GM23338 (cell line): Measurements from ENCODE around the gene GLTP. TPM values are rescaled to one million over a fixed set of nuclear protein-coding genes. Genes with fewer than 3 reads are reported as not detected.

ENCODE experiments used
- ATAC-seq: fragments of 200-7000 bp; cut with Tn5 transposase; 3 replicates; pipeline ENCODE4 v1.9.1; 2020
- DNase-seq: peaks from one replicate; pipeline ENCODE4 v3.0.0-alpha.2; 2015; ENCODE audit warnings: low spot score
- H2AFZ ChIP-seq: fragments of 200-600 bp; sonication (generic); 2 replicates; pipeline ENCODE4 v1.8.0; 2016; ENCODE audit warnings: antibody characterized with exemption, mild to moderate bottlenecking, moderate library complexity
- H3F3A ChIP-seq: fragments of 200-600 bp; sonication (generic); replicated peaks from 2 replicates; pipeline ENCODE4 v1.8.0; 2017; ENCODE audit warnings: antibody characterized with exemption, mixed run types, low read depth
- H3K27ac ChIP-seq: fragments of 200-600 bp; sonication (generic); 2 replicates; pipeline ENCODE4 v1.6.1; 2016; ENCODE audit warnings: low read depth
- H3K27me3 ChIP-seq: fragments of 200-600 bp; sonication (generic); 2 replicates; pipeline ENCODE4 v1.8.0; 2016; ENCODE audit warnings: mild to moderate bottlenecking, mixed run types, moderate library complexity; ENCODE audit not compliant: insufficient read depth
- H3K36me3 ChIP-seq: fragments of 200-600 bp; sonication (generic); 2 replicates; pipeline ENCODE4 v1.8.0; 2016; ENCODE audit warnings: mild to moderate bottlenecking; ENCODE audit not compliant: insufficient read depth
- H3K4me1 ChIP-seq: fragments of 200-600 bp; sonication (generic); 2 replicates; pipeline ENCODE4 v1.8.0; 2016; ENCODE audit warnings: mild to moderate bottlenecking, moderate library complexity; ENCODE audit not compliant: insufficient read depth
- H3K4me2 ChIP-seq: fragments of 200-600 bp; sonication (generic); 2 replicates; pipeline ENCODE4 v1.7.1; 2017; ENCODE audit warnings: mixed run types
- H3K4me3 ChIP-seq: fragments of 200-600 bp; sonication (generic); 2 replicates; pipeline ENCODE4 v1.6.1; 2016; ENCODE audit warnings: mixed run types
- H3K79me2 ChIP-seq: fragments of 200-600 bp; sonication (generic); replicated peaks from 2 replicates; pipeline ENCODE4 v1.8.0; 2017; ENCODE audit warnings: mild to moderate bottlenecking; ENCODE audit not compliant: insufficient read depth
- H3K9me2 ChIP-seq: fragments of 200-600 bp; sonication (generic); 2 replicates; pipeline ENCODE4 v1.8.0; 2017; ENCODE audit not compliant: insufficient read depth
- H4K20me1 ChIP-seq: fragments of 200-600 bp; sonication (generic); replicated peaks from 2 replicates; pipeline ENCODE4 v1.8.0; 2017; ENCODE audit warnings: mild to moderate bottlenecking; ENCODE audit not compliant: insufficient read depth
- H3K27ac Mint-ChIP-seq: 2 replicates; pipeline ENCODE4 v1.8.0; 2020; ENCODE audit warnings: inconsistent platforms, mild to moderate bottlenecking, moderate library complexity, mixed read lengths
- H3K27me3 Mint-ChIP-seq: 3 replicates; pipeline ENCODE4 v1.8.0; 2022; ENCODE audit warnings: low read depth, mild to moderate bottlenecking, moderate library complexity, mixed read lengths, inconsistent platforms; ENCODE audit not compliant: insufficient read depth, poor library complexity
- H3K36me3 Mint-ChIP-seq: 3 replicates; pipeline ENCODE4 v1.8.0; 2021; ENCODE audit warnings: low read depth, mild to moderate bottlenecking, inconsistent platforms, moderate library complexity, mixed read lengths
- H3K4me1 Mint-ChIP-seq: 3 replicates; pipeline ENCODE4 v1.8.0; 2020; ENCODE audit warnings: mild to moderate bottlenecking, inconsistent platforms, mixed read lengths
- H3K4me3 Mint-ChIP-seq: 3 replicates; pipeline ENCODE4 v1.8.0; 2021; ENCODE audit warnings: moderate library complexity, mild to moderate bottlenecking, inconsistent platforms, mixed read lengths
- H3K9me3 Mint-ChIP-seq: 3 replicates; pipeline ENCODE4 v1.8.0; 2020; ENCODE audit warnings: moderate library complexity, mild to moderate bottlenecking, inconsistent platforms, mixed read lengths
- CREB1 ChIP-seq: fragments of 250-450 bp; sonication (Bioruptor Pico); IDR thresholded peaks from 2 replicates; pipeline ENCODE4 v1.5.0; 2020; ENCODE audit warnings: low read depth, mild to moderate bottlenecking, moderate library complexity
- ETS1 ChIP-seq: IDR thresholded peaks from 2 replicates; pipeline ENCODE4 v1.6.1; 2016; ENCODE audit warnings: antibody characterized with exemption
- EZH2 ChIP-seq: fragments of 200-600 bp; sonication (generic); IDR thresholded peaks from one replicate; pipeline ENCODE4 v1.8.0; 2017; ENCODE audit warnings: antibody characterized with exemption, mild to moderate bottlenecking, low read depth; ENCODE audit not compliant: unreplicated experiment
- EZH2phosphoT487 ChIP-seq: fragments of 200-600 bp; sonication (generic); IDR thresholded peaks from one replicate; pipeline ENCODE4 v1.8.1; 2018; ENCODE audit warnings: antibody characterized with exemption; ENCODE audit not compliant: unreplicated experiment
- JUNB ChIP-seq: IDR thresholded peaks from one replicate; pipeline ENCODE4 v1.6.1; 2016; ENCODE audit warnings: antibody characterized with exemption; ENCODE audit not compliant: unreplicated experiment
- NANOG ChIP-seq: IDR thresholded peaks from 2 replicates; pipeline ENCODE4 v1.6.1; 2016; ENCODE audit warnings: antibody characterized with exemption, borderline replicate concordance
- STAT1 ChIP-seq: IDR thresholded peaks from one replicate; pipeline ENCODE4 v1.6.1; 2016; ENCODE audit warnings: antibody characterized with exemption; ENCODE audit not compliant: unreplicated experiment
- ZNF114 ChIP-seq: fragments of 250-450 bp; sonication (Bioruptor Pico); IDR thresholded peaks from 2 replicates; pipeline ENCODE4 v1.5.0; 2020; ENCODE audit warnings: mild to moderate bottlenecking, moderate library complexity
- ZNF331 ChIP-seq: fragments of 250-450 bp; sonication (Bioruptor Pico); IDR thresholded peaks from 2 replicates; pipeline ENCODE4 v1.5.0; 2020; ENCODE audit warnings: low read depth, mild to moderate bottlenecking, moderate library complexity
- polyA plus RNA-seq: library from polyadenylated mRNA; unstranded; fragments of >200 nt; fragmentation: Nextera tagmentation; extraction: Ambion mirVana; gene quantifications from 2 replicates; pipeline ENCODE4 v1.2.1, GENCODE V29; 2016
- total RNA-seq: library from RNA; depleted of rRNA; stranded (reverse); fragments of >200 nt; shearing (Covaris generic); gene quantifications from 2 replicates; pipeline ENCODE4 v1.2.3, GENCODE V29; 2014
- TF ChIP-seq, protein P1 (sequence below): IDR thresholded peaks from one replicate; pipeline ENCODE4 v1.6.1; 2018; ENCODE audit warnings: antibody characterized with exemption; ENCODE audit not compliant: unreplicated experiment
- TF ChIP-seq, protein P2 (sequence below): fragments of 250-450 bp; sonication (Bioruptor Pico); IDR thresholded peaks from 2 replicates; pipeline ENCODE4 v1.5.0; 2020; ENCODE audit warnings: mild to moderate bottlenecking, moderate library complexity
- TF ChIP-seq, protein P3 (sequence below), 2 experiments: fragments of 200-600 bp in 1 of 2; sonication (generic) in 1 of 2; conservative IDR thresholded peaks; 2 replicates each; pipeline versions ENCODE4 v1.5.1 to v1.6.1; 2016 to 2017; ENCODE audit warnings: antibody characterized with exemption in 2 of 2, low read depth in 2 of 2, mild to moderate bottlenecking in 2 of 2, moderate library complexity in 1 of 2

GLTP gene
- total and polyA plus RNA-seq, 2 experiments from 2014 or later, result 26.5 to 30.2 TPM

DNA sequence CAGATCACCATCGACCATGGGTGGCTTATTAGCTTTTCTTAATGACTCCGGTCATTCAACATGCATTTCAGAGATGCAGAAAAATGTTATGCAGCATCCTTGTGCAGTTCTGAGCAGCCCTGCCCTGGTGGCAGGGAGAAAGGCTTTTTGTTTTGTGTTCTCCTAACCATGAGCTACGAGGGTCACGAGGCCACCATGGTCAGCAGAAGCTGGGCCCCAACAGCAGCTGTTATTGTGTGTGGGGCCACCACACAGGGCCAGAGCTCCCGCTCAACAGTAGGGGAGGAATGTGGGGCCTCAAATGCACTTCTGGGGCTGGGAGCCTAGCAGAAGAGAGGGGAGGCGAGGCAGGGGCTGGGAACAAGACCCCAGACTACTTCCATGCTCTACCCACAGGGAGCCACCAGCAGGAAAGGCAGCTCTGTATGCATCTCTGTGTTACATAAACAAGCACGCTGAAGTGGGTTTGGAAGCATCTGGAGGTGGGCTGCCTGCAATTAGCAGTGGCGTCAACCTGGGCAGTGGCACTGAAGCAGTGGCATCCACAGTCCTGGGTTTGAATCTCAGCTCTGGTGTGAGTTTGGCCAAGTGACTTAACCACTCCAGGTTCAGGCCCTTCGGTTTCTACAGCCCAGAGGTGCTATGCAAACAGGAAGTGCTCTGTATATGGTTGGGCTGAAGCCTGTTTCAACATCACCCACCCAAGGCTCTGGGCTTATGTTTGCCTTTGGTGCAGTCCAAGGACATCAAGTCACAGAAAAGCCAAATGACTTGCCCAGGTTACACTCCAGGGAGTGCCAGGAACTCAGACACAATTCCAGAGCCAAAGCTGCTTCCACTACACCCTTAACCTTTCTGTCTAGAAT, 16.3 kb downstream of the GLTP start:
- Histone ChIP-seq H3K4me3 (no peak overlapping the region), H3K4me1 (no peaks in the 10 kb centered on the region), H2AFZ (no peak overlapping the region), H3K27me3 (no peaks in the 10 kb centered on the region), H3K36me3 (no peaks in the 10 kb centered on the region), H3K27ac (no peak overlapping the region), H3F3A (no peaks in the 10 kb centered on the region), H3K9me2 (no peaks in the 10 kb centered on the region), H3K79me2 (peaks cover 6% of the 10 kb centered on the region), H4K20me1 (peaks cover 17% of the 10 kb centered on the region; the same call in 1 of the 2 replicates), H3K4me2 (0 out of 2 replicates have a peak overlapping the region, but pooled peaks have one; percentile 20)
- Mint-ChIP-seq H3K4me3 (no peak overlapping the region; the same call in 2 of the 3 replicates), H3K27ac (no peak overlapping the region), H3K36me3 (no peaks in the 10 kb centered on the region), H3K27me3 (peaks cover 5% of the 10 kb centered on the region), H3K9me3 (no peaks in the 10 kb centered on the region), H3K4me1 (peaks cover 12% of the 10 kb centered on the region)
- TF ChIP-seq, protein P1, sequence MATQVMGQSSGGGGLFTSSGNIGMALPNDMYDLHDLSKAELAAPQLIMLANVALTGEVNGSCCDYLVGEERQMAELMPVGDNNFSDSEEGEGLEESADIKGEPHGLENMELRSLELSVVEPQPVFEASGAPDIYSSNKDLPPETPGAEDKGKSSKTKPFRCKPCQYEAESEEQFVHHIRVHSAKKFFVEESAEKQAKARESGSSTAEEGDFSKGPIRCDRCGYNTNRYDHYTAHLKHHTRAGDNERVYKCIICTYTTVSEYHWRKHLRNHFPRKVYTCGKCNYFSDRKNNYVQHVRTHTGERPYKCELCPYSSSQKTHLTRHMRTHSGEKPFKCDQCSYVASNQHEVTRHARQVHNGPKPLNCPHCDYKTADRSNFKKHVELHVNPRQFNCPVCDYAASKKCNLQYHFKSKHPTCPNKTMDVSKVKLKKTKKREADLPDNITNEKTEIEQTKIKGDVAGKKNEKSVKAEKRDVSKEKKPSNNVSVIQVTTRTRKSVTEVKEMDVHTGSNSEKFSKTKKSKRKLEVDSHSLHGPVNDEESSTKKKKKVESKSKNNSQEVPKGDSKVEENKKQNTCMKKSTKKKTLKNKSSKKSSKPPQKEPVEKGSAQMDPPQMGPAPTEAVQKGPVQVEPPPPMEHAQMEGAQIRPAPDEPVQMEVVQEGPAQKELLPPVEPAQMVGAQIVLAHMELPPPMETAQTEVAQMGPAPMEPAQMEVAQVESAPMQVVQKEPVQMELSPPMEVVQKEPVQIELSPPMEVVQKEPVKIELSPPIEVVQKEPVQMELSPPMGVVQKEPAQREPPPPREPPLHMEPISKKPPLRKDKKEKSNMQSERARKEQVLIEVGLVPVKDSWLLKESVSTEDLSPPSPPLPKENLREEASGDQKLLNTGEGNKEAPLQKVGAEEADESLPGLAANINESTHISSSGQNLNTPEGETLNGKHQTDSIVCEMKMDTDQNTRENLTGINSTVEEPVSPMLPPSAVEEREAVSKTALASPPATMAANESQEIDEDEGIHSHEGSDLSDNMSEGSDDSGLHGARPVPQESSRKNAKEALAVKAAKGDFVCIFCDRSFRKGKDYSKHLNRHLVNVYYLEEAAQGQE, result no peak
- TF ChIP-seq, protein P2, sequence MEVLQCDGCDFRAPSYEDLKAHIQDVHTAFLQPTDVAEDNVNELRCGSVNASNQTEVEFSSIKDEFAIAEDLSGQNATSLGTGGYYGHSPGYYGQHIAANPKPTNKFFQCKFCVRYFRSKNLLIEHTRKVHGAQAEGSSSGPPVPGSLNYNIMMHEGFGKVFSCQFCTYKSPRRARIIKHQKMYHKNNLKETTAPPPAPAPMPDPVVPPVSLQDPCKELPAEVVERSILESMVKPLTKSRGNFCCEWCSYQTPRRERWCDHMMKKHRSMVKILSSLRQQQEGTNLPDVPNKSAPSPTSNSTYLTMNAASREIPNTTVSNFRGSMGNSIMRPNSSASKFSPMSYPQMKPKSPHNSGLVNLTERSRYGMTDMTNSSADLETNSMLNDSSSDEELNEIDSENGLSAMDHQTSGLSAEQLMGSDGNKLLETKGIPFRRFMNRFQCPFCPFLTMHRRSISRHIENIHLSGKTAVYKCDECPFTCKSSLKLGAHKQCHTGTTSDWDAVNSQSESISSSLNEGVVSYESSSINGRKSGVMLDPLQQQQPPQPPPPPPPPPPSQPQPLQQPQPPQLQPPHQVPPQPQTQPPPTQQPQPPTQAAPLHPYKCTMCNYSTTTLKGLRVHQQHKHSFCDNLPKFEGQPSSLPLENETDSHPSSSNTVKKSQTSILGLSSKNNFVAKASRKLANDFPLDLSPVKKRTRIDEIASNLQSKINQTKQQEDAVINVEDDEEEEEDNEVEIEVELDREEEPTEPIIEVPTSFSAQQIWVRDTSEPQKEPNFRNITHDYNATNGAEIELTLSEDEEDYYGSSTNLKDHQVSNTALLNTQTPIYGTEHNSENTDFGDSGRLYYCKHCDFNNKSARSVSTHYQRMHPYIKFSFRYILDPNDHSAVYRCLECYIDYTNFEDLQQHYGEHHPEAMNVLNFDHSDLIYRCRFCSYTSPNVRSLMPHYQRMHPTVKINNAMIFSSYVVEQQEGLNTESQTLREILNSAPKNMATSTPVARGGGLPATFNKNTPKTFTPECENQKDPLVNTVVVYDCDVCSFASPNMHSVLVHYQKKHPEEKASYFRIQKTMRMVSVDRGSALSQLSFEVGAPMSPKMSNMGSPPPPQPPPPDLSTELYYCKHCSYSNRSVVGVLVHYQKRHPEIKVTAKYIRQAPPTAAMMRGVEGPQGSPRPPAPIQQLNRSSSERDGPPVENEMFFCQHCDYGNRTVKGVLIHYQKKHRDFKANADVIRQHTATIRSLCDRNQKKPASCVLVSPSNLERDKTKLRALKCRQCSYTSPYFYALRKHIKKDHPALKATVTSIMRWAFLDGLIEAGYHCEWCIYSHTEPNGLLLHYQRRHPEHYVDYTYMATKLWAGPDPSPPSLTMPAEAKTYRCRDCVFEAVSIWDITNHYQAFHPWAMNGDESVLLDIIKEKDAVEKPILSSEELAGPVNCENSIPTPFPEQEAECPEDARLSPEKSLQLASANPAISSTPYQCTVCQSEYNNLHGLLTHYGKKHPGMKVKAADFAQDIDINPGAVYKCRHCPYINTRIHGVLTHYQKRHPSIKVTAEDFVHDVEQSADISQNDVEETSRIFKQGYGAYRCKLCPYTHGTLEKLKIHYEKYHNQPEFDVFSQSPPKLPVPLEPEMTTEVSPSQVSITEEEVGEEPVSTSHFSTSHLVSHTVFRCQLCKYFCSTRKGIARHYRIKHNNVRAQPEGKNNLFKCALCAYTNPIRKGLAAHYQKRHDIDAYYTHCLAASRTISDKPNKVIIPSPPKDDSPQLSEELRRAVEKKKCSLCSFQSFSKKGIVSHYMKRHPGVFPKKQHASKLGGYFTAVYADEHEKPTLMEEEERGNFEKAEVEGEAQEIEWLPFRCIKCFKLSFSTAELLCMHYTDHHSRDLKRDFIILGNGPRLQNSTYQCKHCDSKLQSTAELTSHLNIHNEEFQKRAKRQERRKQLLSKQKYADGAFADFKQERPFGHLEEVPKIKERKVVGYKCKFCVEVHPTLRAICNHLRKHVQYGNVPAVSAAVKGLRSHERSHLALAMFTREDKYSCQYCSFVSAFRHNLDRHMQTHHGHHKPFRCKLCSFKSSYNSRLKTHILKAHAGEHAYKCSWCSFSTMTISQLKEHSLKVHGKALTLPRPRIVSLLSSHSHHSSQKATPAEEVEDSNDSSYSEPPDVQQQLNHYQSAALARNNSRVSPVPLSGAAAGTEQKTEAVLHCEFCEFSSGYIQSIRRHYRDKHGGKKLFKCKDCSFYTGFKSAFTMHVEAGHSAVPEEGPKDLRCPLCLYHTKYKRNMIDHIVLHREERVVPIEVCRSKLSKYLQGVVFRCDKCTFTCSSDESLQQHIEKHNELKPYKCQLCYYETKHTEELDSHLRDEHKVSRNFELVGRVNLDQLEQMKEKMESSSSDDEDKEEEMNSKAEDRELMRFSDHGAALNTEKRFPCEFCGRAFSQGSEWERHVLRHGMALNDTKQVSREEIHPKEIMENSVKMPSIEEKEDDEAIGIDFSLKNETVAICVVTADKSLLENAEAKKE (CRISPR knock-in tag), result no peak
- no peak for TF ChIP-seq JUNB
- TF ChIP-seq CREB1 (CRISPR knock-in tag), result no peak
- no peak for TF ChIP-seq EZH2phosphoT487
- no peak for TF ChIP-seq ETS1
- no peak for TF ChIP-seq ZNF114 (CRISPR knock-in tag)
- TF ChIP-seq NANOG, result no peak
- TF ChIP-seq, protein P3, sequence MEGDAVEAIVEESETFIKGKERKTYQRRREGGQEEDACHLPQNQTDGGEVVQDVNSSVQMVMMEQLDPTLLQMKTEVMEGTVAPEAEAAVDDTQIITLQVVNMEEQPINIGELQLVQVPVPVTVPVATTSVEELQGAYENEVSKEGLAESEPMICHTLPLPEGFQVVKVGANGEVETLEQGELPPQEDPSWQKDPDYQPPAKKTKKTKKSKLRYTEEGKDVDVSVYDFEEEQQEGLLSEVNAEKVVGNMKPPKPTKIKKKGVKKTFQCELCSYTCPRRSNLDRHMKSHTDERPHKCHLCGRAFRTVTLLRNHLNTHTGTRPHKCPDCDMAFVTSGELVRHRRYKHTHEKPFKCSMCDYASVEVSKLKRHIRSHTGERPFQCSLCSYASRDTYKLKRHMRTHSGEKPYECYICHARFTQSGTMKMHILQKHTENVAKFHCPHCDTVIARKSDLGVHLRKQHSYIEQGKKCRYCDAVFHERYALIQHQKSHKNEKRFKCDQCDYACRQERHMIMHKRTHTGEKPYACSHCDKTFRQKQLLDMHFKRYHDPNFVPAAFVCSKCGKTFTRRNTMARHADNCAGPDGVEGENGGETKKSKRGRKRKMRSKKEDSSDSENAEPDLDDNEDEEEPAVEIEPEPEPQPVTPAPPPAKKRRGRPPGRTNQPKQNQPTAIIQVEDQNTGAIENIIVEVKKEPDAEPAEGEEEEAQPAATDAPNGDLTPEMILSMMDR (conservative IDR thresholded peaks at IDR 0.05; ENCODE audit: low read depth in 2 of 2), result no peak
- TF ChIP-seq STAT1, result no peak
- no peak for TF ChIP-seq EZH2
- no peak for TF ChIP-seq ZNF331 (CRISPR knock-in tag)
- no peak for DNase-seq
- ATAC-seq, result peak; percentile 55
